Endometrial microvascular endothelial cells (primary cell): ENCODE data around the gene BCKDHB. TPM values are rescaled to one million over a fixed set of nuclear protein-coding genes. Genes with fewer than 3 reads are reported as not detected.

Experiments used
- in situ Hi-C: cut with HindIII; loops from 2 replicates; pipeline ENCODE4 v1.10.0; 2017; ENCODE audit warnings: low sequenced_read_pairs, low pct_unique_long_range_greater_than_20kb; ENCODE audit errors: inconsistent ontology term
- total RNA-seq: library from RNA; depleted of rRNA; stranded (reverse); fragments of >200 nt; gene quantifications from one replicate; pipeline ENCODE4 v1.2.3, GENCODE V29; 2015; ENCODE audit errors: inconsistent ontology term

BCKDHB gene
- total RNA-seq, 1 donor from 2014 or later, result 11.3 TPM

DNA sequence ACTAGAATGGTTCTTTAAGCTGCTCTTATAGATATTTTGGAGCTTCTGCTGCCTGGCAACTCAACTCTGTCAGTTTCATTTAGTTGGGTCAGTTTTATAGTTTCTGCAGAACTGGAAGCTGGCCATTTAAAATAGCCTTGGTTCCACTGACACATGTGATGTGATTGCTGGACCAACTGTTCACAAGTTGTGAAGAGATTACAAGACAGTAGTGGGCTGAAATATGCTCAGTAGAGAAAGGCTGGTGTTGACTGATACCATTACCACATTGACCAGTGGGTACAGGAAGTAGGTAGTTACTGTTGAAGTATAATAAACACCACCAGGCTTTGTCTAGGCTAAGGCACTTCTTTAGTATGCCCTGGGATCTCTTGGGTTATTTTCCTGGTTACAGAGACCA, 39.0 kb downstream of the BCKDHB start:
- in situ Hi-C loops, result no loop called here

- in situ Hi-C loops, result no loop called here
These were observed 39.5 kb downstream of the BCKDHB start for GRCh38 chr6:80145921-80146320.

DNA sequence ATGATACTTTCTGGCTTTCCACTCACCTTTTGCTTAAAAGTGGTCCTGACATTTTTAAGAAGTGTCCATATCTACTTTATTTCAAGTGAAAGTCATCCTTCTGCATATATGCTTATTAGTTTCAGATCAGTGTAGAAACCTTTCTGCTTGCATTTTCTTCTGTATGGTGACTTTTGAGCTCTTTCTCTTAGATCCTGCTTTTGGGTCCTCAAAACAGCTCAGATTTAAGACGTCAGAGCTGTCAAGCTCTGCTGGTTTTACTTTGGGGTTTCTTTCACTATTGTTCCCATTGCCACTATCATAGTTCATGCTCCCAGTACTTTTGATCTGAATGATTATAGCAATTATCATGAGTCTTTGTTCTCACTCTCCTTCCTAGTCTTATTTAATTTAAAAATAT, 41.7 kb downstream of the BCKDHB start:
- in situ Hi-C loops, result no loop called here

- in situ Hi-C loops, result no loop called here
These were observed 45.2 kb downstream of the BCKDHB start for GRCh38 chr6:80151635-80152034.

- in situ Hi-C loops, result no loop called here
These were observed 47.7 kb downstream of the BCKDHB start for GRCh38 chr6:80154160-80154559.

GRCh38 chr6:80156221-80156620, 49.8 kb downstream of the BCKDHB start:
- in situ Hi-C loops, result no loop called here

- in situ Hi-C loops, result no loop called here
These were observed 52.1 kb downstream of the BCKDHB start for GRCh38 chr6:80158478-80158989.

DNA sequence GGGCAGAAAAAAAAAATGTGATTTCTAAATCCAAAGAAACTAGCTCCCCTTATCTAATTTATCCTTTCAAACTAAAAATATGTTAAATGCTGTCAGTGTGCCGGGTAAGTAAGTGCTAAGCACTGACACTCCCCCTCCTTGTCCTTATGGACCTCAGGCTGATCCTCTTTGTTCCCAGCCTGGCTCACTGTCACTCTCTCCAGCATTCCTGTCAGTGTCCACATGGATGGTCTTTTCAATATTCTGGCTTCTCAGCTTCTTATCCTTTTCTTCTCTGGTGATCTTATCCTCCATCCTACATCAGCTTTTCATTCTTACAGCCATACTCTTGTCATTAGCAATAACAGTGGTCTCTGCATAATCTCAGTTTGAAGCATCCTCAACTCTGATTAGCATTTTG, 55.0 kb downstream of the BCKDHB start:
- in situ Hi-C loops, result no loop called here

DNA sequence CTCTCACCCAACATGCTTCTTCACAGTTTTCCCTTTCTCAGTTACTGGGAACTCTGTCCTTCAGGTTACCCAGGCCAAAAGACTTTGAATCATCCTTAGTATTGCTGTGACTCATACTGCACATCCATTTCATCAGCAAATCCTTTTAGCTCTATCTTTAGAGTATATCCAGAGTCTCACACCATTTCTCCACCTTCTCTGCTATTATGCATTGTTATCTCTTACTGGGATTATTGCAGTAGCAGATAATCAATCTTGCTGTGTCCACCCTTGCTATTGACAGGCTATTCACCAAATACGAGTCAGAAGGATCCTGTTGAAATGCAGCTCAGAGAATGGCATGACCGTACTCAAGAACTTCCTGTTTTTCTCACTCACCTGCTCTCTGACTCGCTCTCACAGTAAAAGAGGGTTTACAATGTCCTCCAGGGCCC, 57.3 kb downstream of the BCKDHB start:
- in situ Hi-C loops, result no loop called here

DNA sequence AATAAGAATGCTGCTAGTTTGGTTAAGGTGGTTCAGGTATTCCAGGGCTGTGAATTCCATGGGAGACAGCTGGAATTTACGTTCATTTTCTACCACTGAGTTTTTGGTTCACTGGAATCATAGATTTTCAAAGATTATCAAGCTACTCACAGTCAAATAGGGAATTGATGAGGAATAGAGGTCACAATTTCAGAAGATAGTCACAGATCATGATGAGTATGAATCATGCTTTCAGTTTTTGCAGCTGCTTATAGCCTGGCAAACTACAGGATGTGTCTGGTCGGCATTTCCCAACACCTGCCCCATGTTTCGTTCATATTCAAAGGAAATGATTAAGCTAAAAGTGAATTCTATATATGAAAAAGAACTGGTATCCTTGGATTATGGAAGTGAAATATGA, 58.7 kb downstream of the BCKDHB start:
- in situ Hi-C loops, result no loop called here

GRCh38 chr6:80165819-80166218, 59.3 kb downstream of the BCKDHB start:
- in situ Hi-C loops, result no loop called here

- in situ Hi-C loops, result no loop called here
These were observed 64.0 kb downstream of the BCKDHB start for GRCh38 chr6:80170433-80170832.

- in situ Hi-C loops, result no loop called here
These were observed 66.9 kb downstream of the BCKDHB start for GRCh38 chr6:80173411-80173810.

DNA sequence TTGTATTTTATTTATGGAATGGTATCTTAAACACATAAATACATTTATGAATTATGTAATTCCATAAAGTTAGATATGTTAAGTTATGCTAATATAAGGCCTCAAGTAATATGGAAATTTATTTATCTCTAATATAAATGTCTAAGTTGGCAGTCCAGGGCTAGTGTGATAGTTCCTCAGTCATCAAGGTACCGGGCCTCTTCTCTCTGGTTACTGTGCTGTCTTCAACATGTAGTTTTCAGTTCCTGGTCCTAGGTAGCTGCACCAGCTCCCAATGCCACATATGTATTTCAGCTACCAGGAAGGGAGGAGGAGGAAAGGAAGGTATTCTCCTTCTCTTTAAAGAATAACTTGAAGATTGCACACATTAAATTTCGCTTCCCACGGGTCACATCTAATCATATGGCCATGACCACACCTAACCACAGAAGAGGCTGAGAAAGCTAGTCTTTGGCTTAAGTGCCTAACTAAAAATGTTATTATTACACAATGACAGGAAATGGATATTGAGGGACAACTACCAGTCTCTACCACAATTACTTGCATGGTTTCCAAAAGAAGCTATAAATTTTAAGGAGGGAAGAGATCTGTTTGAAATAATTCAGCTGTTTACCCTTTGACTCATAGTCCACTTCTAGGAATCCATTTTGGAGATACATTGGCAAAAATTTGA, 68.6 kb downstream of the BCKDHB start:
- in situ Hi-C loops, result no loop called here

GRCh38 chr6:80179695-80180094, 73.2 kb downstream of the BCKDHB start:
- in situ Hi-C loops, result no loop called here

GRCh38 chr6:80181352-80182081, 75.0 kb downstream of the BCKDHB start:
- in situ Hi-C loops, result no loop called here

- in situ Hi-C loops, result no loop called here
These were observed 75.8 kb downstream of the BCKDHB start for GRCh38 chr6:80182308-80182707.

DNA sequence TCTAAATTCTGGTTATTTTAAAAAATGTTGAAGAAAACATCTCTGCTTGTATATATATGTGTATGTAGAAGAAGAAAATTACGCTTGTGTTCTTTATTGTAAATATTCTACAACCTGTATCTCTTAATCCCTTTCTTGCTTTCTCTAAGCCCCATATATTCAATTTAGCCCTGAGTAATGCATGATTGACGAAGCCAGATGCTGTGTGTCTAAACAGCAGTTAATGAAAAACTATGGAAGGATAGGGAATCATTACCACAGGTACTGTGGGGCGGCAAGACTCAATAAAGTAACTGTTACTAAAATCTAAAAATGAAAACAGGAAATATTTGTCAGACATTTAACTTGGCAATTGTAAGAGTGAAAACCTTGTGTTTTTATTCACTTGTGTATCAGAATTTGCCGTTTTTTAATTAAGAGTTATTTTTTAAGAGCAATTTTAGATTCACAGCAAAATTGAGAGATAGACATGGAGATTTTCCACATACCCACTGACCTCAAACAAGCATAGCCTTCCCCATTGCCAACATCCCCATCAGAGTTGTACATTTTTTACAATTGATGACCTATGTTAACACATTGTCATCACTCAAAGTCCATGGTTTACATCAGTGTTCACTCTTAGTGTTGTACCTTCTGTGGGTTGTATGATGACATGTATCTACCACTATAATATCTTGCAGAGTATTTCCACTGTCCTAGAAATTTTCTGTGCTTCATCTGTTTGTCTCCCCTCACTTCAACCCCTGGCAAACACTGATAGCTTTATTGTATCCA, 76.7 kb downstream of the BCKDHB start:
- in situ Hi-C loops, result no loop called here

- in situ Hi-C loops, result no loop called here
These were observed 79.0 kb downstream of the BCKDHB start for GRCh38 chr6:80185492-80185891.

DNA sequence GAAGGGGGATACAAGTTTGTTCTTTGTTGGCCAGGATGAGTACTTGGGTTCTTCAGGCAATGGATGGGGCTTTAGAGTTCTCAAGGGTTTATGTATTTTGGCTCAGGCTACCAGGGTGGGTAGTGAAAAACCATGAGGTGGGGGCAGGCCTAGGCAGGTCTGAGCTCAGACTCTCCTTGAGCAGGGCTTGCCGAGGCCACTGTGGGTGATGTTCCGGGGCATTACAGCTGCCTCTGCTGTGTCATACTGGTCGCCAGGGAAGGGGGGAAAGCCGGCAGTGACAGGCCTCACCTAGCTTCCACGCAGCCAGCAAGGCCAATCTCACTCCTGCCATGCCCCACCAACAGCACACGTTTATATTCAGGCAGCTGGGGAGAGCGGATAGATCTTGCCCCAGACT, 79.6 kb downstream of the BCKDHB start:
- in situ Hi-C loops, result no loop called here
